ENCODE measurements around the gene SGK2. TPM values are rescaled to one million over a fixed set of nuclear protein-coding genes. Genes with fewer than 3 reads are reported as not detected.
"Not testable (repeated sequence)": the region's sequence is repeated elsewhere in the genome, so short reads cannot be mapped to it uniquely, and the experiment has no call there.

Gene SGK2
- total RNA-seq, 1 donor from 2014 or later, result 1.0 TPM

DNA sequence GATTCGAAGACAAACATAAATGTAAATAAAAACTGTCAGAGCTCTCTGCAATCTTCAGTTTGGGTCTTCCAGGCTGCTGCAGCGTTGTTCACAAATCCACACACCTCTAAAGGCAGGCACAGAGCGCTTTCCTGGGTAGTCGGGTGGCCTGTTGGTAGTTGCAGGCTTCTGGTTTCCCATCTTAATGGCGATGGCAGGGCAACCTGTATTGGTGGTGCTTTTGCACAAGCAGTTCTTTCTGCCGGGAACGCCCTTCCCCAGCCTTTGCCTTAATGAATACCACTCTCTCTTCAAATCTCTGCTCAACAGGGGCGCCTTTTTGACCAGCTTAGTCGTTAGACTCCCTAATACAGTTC, 31.2 kb downstream of the SGK2 start:
- DNase-seq (ENCODE audit: low read depth, low spot score), result no peak
- Mint-ChIP-seq H3K27me3 (ENCODE audit: low read depth) (no peaks in the 10 kb centered on the region), H3K9me3 (no peaks in the 10 kb centered on the region), H3K36me3 (ENCODE audit: low read depth) (peaks cover 8% of the 10 kb centered on the region), H3K4me3 (peak overlapping the region; percentile 95), H3K4me1 (peaks cover 21% of the 10 kb centered on the region), H3K27ac (ENCODE audit: unreplicated experiment) (peak overlapping the region; percentile 99)
- TF ChIP-seq, protein P1, sequence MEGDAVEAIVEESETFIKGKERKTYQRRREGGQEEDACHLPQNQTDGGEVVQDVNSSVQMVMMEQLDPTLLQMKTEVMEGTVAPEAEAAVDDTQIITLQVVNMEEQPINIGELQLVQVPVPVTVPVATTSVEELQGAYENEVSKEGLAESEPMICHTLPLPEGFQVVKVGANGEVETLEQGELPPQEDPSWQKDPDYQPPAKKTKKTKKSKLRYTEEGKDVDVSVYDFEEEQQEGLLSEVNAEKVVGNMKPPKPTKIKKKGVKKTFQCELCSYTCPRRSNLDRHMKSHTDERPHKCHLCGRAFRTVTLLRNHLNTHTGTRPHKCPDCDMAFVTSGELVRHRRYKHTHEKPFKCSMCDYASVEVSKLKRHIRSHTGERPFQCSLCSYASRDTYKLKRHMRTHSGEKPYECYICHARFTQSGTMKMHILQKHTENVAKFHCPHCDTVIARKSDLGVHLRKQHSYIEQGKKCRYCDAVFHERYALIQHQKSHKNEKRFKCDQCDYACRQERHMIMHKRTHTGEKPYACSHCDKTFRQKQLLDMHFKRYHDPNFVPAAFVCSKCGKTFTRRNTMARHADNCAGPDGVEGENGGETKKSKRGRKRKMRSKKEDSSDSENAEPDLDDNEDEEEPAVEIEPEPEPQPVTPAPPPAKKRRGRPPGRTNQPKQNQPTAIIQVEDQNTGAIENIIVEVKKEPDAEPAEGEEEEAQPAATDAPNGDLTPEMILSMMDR (conservative IDR thresholded peaks at IDR 0.05), result no peak

- H3K27ac Mint-ChIP-seq (ENCODE audit: unreplicated experiment), result peak within 1 kb of the TSS; percentile 99
- TF ChIP-seq, protein P1 (conservative IDR thresholded peaks at IDR 0.05), result no peak
- peak; percentile 71 for DNase-seq (ENCODE audit: low read depth, low spot score)
- peak within 1 kb of the TSS; percentile 95 for H3K4me3 Mint-ChIP-seq
- no peaks in the 10 kb centered on the region for H3K27me3 Mint-ChIP-seq (ENCODE audit: low read depth)
- peaks cover 21% of the 10 kb centered on the region for H3K4me1 Mint-ChIP-seq
- no peaks in the 10 kb centered on the region for H3K9me3 Mint-ChIP-seq
- H3K36me3 Mint-ChIP-seq (ENCODE audit: low read depth), result peaks cover 8% of the 10 kb centered on the region
These were observed 31.8 kb downstream of the SGK2 start, which contains the start of gene IFT52 for GRCh38 chr20:43590392-43591303. Gene IFT52 (plus strand): TSS chr20:43590937. CDS start chr20:43594699, 3,762 bp downstream.

GRCh38 chr20:43601960-43602359, 43.1 kb downstream of the SGK2 start:
- H3K36me3 Mint-ChIP-seq (ENCODE audit: low read depth), result peaks cover 13% of the 10 kb centered on the region
- not testable (repeated sequence) for H3K4me3 Mint-ChIP-seq; H3K27me3 Mint-ChIP-seq (ENCODE audit: low read depth); DNase-seq (ENCODE audit: low read depth, low spot score); H3K27ac Mint-ChIP-seq (ENCODE audit: unreplicated experiment); H3K4me1 Mint-ChIP-seq; H3K9me3 Mint-ChIP-seq

GRCh38 chr20:43603124-43603523, 44.3 kb downstream of the SGK2 start:
- no peaks in the 10 kb centered on the region for H3K27me3 Mint-ChIP-seq (ENCODE audit: low read depth)

GRCh38 chr20:43605715-43606114, 46.9 kb downstream of the SGK2 start:
- no peak for DNase-seq (ENCODE audit: low read depth, low spot score)
- Mint-ChIP-seq H3K36me3 (ENCODE audit: low read depth) (peaks cover 19% of the 10 kb centered on the region), H3K9me3 (no peaks in the 10 kb centered on the region), H3K27me3 (ENCODE audit: low read depth) (no peaks in the 10 kb centered on the region), H3K4me1 (no peaks in the 10 kb centered on the region), H3K4me3 (no peak overlapping the region), H3K27ac (ENCODE audit: unreplicated experiment) (no peak overlapping the region)
- TF ChIP-seq, protein P1 (conservative IDR thresholded peaks at IDR 0.05), result no peak

More at GRCh38 chr20:43603124-43603523, 44.3 kb downstream of the SGK2 start:
- TF ChIP-seq, protein P1 (conservative IDR thresholded peaks at IDR 0.05), result no peak
- no peak for DNase-seq (ENCODE audit: low read depth, low spot score)
- no peaks in the 10 kb centered on the region for H3K4me1 Mint-ChIP-seq
- H3K4me3 Mint-ChIP-seq, result no peak overlapping the region
- H3K36me3 Mint-ChIP-seq (ENCODE audit: low read depth), result peaks cover 15% of the 10 kb centered on the region
- no peaks in the 10 kb centered on the region for H3K9me3 Mint-ChIP-seq
- H3K27ac Mint-ChIP-seq (ENCODE audit: unreplicated experiment), result no peak overlapping the region

GRCh38 chr20:43607278-43607677, 48.5 kb downstream of the SGK2 start:
- not testable (repeated sequence) for H3K27ac Mint-ChIP-seq (ENCODE audit: unreplicated experiment); H3K27me3 Mint-ChIP-seq (ENCODE audit: low read depth); H3K4me3 Mint-ChIP-seq; H3K4me1 Mint-ChIP-seq; H3K9me3 Mint-ChIP-seq; DNase-seq (ENCODE audit: low read depth, low spot score)
- H3K36me3 Mint-ChIP-seq (ENCODE audit: low read depth), result peaks cover 17% of the 10 kb centered on the region
